Measurements from ENCODE around the gene LRCH1. TPM values are rescaled to one million over a fixed set of nuclear protein-coding genes. Genes with fewer than 3 reads are reported as not detected.

Gene LRCH1
- total RNA-seq, 1 experiment from 2014 or later, result 10.5 TPM

- no peak overlapping the region for H2AFZ ChIP-seq
- H3K9me2 ChIP-seq (ENCODE audit: insufficient read depth), result no peaks in the 10 kb centered on the region
- no peak overlapping the region for H3K27ac ChIP-seq
- H3K36me3 ChIP-seq (ENCODE audit: low read depth), result no peaks in the 10 kb centered on the region
- no peaks in the 10 kb centered on the region for H4K20me1 ChIP-seq (ENCODE audit: insufficient read depth)
- POLR2A ChIA-PET (ENCODE audit: unreplicated experiment), result no interaction called here
- DNase-seq, result no peak
- H3F3A ChIP-seq (ENCODE audit: insufficient read depth, low read depth), result no peaks in the 10 kb centered on the region
- H3K9me3 ChIP-seq (ENCODE audit: insufficient read depth, low read depth), result no peaks in the 10 kb centered on the region
- BruUV-seq (replicated peaks), result no TSS peak
- TF ChIP-seq EZH2 (IDR thresholded peaks at IDR 0.05; ENCODE audit: low read depth) (no peak), CTCF (conservative IDR thresholded peaks at IDR 0.05) (no peak)
- no peaks in the 10 kb centered on the region for H3K79me2 ChIP-seq (ENCODE audit: low read depth)
- no peaks in the 10 kb centered on the region for H3K4me1 ChIP-seq (replicated peaks; ENCODE audit: insufficient read depth)
- intact Hi-C loops (cut with micrococcal nuclease; ENCODE audit: unreplicated experiment), result no loop called here
- no peak overlapping the region for H3K4me3 ChIP-seq
- H3K4me2 ChIP-seq, result no peak overlapping the region
- no peaks in the 10 kb centered on the region for H3K27me3 ChIP-seq (ENCODE audit: insufficient read depth, low read depth)
- CTCF ChIA-PET, result no interaction called here
Observed at GRCh38 chr13:46676378-46676725, 123.4 kb downstream of the LRCH1 start.

- H3K27ac ChIP-seq, result no peak overlapping the region
- H3F3A ChIP-seq (ENCODE audit: insufficient read depth, low read depth), result no peaks in the 10 kb centered on the region
- no peaks in the 10 kb centered on the region for H3K27me3 ChIP-seq (ENCODE audit: insufficient read depth, low read depth)
- H3K4me2 ChIP-seq, result no peak overlapping the region
- ChIA-PET CTCF (no interaction called here), POLR2A (ENCODE audit: unreplicated experiment) (no interaction called here)
- H3K79me2 ChIP-seq (ENCODE audit: low read depth), result no peaks in the 10 kb centered on the region
- no peak for TF ChIP-seq CTCF (conservative IDR thresholded peaks at IDR 0.05)
- no peak for TF ChIP-seq EZH2 (IDR thresholded peaks at IDR 0.05; ENCODE audit: low read depth)
- peaks cover 3% of the 10 kb centered on the region; the same call in 1 of the 2 replicates for H3K4me1 ChIP-seq (replicated peaks; ENCODE audit: insufficient read depth)
- no peak for DNase-seq
- no peaks in the 10 kb centered on the region for H3K36me3 ChIP-seq (ENCODE audit: low read depth)
- no peaks in the 10 kb centered on the region for H3K9me3 ChIP-seq (ENCODE audit: insufficient read depth, low read depth)
- H3K9me2 ChIP-seq (ENCODE audit: insufficient read depth), result no peaks in the 10 kb centered on the region
- H2AFZ ChIP-seq, result no peak overlapping the region
- intact Hi-C loops (cut with micrococcal nuclease; ENCODE audit: unreplicated experiment), result loop anchor here (10.0 kb wide), 1 partner anchor 125 kb away; the partner anchor contains the start of gene LRCH1
- BruUV-seq (replicated peaks), result no TSS peak
- no peaks in the 10 kb centered on the region for H4K20me1 ChIP-seq (ENCODE audit: insufficient read depth)
- no peak overlapping the region for H3K4me3 ChIP-seq
Observed at GRCh38 chr13:46679369-46680120, 126.6 kb downstream of the LRCH1 start.

- Histone ChIP-seq H3K4me2 (no peak overlapping the region), H3K27ac (no peak overlapping the region), H3K4me1 (replicated peaks; ENCODE audit: insufficient read depth) (peaks cover 17% of the 10 kb centered on the region), H3K27me3 (ENCODE audit: insufficient read depth, low read depth) (no peaks in the 10 kb centered on the region), H3K79me2 (ENCODE audit: low read depth) (no peaks in the 10 kb centered on the region), H3K36me3 (ENCODE audit: low read depth) (no peaks in the 10 kb centered on the region), H4K20me1 (ENCODE audit: insufficient read depth) (no peaks in the 10 kb centered on the region), H3F3A (ENCODE audit: insufficient read depth, low read depth) (no peaks in the 10 kb centered on the region), H3K9me2 (ENCODE audit: insufficient read depth) (no peaks in the 10 kb centered on the region), H2AFZ (no peak overlapping the region), H3K9me3 (ENCODE audit: insufficient read depth, low read depth) (no peaks in the 10 kb centered on the region), H3K4me3 (no peak overlapping the region)
- ChIA-PET CTCF (no interaction called here), POLR2A (ENCODE audit: unreplicated experiment) (no interaction called here)
- TF ChIP-seq EZH2 (IDR thresholded peaks at IDR 0.05; ENCODE audit: low read depth) (no peak), CTCF (conservative IDR thresholded peaks at IDR 0.05) (no peak)
- BruUV-seq (replicated peaks), result no TSS peak
- no peak for DNase-seq
- intact Hi-C loops (cut with micrococcal nuclease; ENCODE audit: unreplicated experiment), result loop anchor here (10.0 kb wide), 1 partner anchor 127 kb away; the partner anchor contains the start of gene LRCH1
Observed at GRCh38 chr13:46682015-46682414, 129.0 kb downstream of the LRCH1 start.

All from PC-9 (cell line).